H4 (cell line): Measurements from ENCODE around the gene CNGA4. TPM values are rescaled to one million over a fixed set of nuclear protein-coding genes. Genes with fewer than 3 reads are reported as not detected.
"Not testable (repeated sequence)": the region's sequence is repeated elsewhere in the genome, so short reads cannot be mapped to it uniquely, and the experiment has no call there.

Experiments used
- DNase-seq: peaks from one replicate; pipeline ENCODE4 v3.0.0-alpha.2; 2015; ENCODE audit warnings: low spot score
- total RNA-seq: library from RNA; depleted of rRNA; stranded (reverse); fragments of >200 nt; shearing (Covaris generic); gene quantifications from 2 replicates; pipeline ENCODE4 v1.2.3, GENCODE V29; 2014

CNGA4 gene
- total RNA-seq, 1 experiment from 2014 or later: not detected

GRCh38 chr11:6225896-6226295 is 13.0 kb upstream of the CNGA4 start:
- DNase-seq: no peak

- no peak for DNase-seq
Measured at GRCh38 chr11:6228520-6228919, 10.4 kb upstream of the CNGA4 start.

GRCh38 chr11:6229911-6230310 is 9.0 kb upstream of the CNGA4 start:
- no peak for DNase-seq

DNA sequence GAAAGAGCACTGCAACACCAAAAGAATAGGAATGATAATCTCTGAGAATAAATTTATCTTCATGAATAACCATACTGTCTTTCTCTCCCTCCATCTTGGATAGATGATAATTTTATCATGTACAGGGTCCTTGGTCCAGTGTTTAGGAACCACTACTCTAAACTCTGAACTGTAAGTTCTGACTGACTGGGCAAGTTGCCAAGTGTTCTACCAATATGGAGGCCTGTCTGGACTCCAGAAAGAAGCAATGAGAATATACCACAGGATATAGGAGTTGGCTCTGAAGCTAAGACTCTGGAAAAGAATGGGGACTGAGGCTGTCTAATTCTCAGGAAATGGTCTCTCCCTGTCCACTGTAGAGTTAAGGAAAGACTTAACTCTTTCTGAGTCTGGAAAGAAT is 6.0 kb upstream of the CNGA4 start:
- DNase-seq: no peak

GRCh38 chr11:6233984-6234386 is 4.9 kb upstream of the CNGA4 start:
- no peak for DNase-seq

- peak; percentile 100 for DNase-seq
Measured at GRCh38 chr11:6234387-6235107, 4.3 kb upstream of the CNGA4 start, which contains the start of gene FHIP1B. FHIP1B (minus strand) TSS chr11:6234636; CDS start chr11:6224516, 10,120 bp downstream.

DNA sequence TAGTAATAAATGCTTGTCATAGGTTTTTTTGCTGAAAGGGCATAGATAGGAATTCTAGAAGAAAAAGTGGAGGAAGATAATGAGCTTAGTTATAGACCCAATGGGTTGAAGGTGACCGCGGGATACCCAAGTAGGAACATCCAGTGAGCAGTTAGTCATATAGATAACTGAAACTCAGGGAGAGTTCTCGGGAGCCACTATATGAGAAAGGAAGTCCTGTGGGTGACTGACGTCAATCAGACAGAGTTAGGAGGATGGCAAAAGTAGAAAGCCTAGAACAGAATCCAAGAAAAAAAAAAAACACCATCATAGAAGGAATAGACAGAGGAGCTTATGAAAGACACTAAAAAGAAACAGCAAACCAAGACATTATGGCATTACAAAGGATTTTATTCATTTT is 1.6 kb upstream of the CNGA4 start:
- no peak for DNase-seq

- no peak for DNase-seq
Measured at GRCh38 chr11:6237761-6238302, 1.1 kb upstream of the CNGA4 start.

DNA sequence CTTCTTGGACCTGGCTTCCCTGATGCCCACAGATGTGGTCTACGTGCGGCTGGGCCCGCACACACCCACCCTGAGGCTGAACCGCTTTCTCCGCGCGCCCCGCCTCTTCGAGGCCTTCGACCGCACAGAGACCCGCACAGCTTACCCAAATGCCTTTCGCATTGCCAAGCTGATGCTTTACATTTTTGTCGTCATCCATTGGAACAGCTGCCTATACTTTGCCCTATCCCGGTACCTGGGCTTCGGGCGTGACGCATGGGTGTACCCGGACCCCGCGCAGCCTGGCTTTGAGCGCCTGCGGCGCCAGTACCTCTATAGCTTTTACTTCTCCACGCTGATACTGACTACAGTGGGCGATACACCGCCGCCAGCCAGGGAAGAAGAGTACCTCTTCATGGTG is 1.2 kb downstream of the CNGA4 start:
- DNase-seq: no peak

DNA sequence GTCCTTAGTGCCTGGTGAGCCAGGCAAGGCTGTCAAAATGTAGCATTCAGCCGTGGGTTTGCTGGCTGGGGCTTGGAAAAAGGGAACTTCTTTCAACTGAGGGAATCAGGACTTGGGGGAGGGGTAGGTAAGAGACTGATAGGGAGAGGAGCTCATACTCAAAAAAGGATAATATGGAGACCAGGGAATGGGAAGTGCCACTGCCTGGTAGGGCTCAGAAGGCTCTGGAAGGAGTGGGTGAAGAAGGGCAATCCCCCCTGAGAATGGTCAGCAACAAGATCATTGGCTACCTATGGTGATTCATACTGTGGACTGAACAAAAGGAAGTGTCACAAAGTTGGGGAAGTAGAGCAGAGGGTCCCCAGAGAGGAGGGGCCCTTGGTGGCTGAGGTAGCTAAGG is 1.9 kb downstream of the CNGA4 start:
- no peak for DNase-seq

GRCh38 chr11:6241316-6241715 is 2.4 kb downstream of the CNGA4 start:
- DNase-seq: no peak

- DNase-seq: no peak
Measured at GRCh38 chr11:6245536-6245935, 6.6 kb downstream of the CNGA4 start.

DNA sequence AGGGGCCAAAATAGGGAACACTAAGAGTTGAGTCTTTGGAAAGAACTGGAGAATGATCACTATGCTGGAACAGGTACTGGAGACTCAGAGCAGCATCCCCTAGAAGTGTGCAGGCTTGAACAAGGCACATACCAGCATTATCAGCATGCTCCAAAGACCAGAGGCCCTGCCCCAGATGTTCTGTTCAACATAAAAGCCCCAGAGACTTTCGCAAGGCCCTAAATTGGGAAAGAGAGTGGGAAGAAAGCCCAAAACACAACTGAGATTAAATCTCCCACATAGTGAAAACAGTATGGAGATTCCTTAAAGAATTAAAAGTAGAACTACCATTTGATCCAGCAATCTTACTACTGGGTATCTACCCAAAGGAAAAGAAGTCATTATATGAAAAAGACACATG is 9.4 kb downstream of the CNGA4 start:
- no peak for DNase-seq

- not testable (repeated sequence) for DNase-seq
Measured at GRCh38 chr11:6248897-6249296, 10.0 kb downstream of the CNGA4 start.

- peak; percentile 89 for DNase-seq
Measured at GRCh38 chr11:6249770-6250555, 11.1 kb downstream of the CNGA4 start.

DNA sequence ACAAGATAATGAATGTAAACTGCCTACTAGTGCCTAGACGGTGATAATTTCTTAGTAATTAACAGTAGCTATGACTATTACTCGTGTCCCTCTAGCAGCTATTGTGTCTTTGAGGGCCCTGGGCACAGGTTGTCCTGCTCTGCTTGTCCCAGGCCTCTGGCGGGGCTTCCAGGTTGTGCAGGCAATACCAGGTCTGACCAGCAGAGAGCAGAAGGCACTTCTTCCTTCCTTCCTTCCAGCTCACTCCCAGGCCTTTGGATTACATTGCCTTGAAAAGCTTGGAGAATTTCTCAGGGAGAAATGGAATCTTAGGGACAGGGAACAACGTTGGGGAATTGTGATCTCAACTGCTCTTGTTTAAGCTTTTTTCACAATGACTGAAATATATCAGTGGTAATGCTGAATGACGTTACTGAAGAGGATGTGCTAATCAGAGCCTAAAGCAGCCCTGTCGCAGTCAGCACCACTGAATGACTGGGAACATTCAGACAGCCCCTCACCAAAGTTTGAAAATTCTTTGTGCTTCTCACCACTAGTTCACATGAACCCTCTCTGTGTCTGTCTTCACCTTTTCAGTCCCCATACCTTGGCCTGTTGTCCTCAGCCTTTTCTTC is 12.3 kb downstream of the CNGA4 start:
- DNase-seq: peak; percentile 73

- peak; percentile 93 for DNase-seq
Measured at GRCh38 chr11:6251990-6252473, 13.1 kb downstream of the CNGA4 start.

DNA sequence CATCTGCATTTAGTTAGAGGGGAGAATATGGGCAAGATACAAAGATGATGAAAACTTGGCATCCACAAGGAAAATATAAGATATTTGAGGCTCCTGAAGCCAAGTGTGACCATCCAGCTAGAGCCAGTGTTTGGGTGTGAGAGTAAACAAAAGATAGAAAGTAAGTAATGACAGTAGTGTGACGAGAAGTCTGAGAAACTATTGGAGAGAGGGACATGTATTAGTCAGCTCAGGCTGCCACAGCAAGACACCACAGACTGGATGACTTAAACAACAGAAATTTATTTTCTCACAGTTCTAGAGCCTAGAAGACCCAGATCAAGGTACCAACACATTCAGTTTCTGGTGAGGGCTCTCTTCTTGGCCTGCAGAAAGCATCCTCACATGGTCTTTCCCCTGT is 14.3 kb downstream of the CNGA4 start:
- DNase-seq: peak; percentile 38

- no peak for DNase-seq
Measured at GRCh38 chr11:6258141-6258540, 19.3 kb downstream of the CNGA4 start.

- no peak for DNase-seq
Measured at GRCh38 chr11:6258571-6259081, 19.7 kb downstream of the CNGA4 start.

DNA sequence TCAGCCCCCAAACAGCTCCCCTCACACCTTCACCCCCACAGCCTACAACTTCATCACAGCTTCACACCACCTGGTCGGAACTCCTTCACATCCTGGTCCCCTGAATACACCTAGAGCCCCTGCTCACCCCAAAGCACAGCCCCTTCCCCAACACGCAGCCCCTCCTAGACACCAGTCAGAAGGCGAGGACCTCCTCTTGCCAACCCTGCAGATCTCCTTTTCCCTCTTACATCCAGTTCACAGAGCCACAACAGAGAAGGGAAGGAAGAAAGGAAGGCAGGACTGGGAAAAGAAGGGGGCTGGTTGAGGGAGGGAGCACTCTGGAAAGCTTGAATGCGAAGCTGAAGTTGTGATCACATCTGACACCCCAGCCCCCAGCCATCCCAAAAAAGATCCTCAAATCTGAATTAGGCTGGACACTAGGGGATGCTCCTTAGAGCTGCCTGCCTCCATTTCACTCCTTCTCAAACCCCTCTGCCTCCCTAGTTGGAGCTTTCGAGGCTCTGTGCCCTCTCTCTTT is 21.4 kb downstream of the CNGA4 start:
- DNase-seq: no peak

DNA sequence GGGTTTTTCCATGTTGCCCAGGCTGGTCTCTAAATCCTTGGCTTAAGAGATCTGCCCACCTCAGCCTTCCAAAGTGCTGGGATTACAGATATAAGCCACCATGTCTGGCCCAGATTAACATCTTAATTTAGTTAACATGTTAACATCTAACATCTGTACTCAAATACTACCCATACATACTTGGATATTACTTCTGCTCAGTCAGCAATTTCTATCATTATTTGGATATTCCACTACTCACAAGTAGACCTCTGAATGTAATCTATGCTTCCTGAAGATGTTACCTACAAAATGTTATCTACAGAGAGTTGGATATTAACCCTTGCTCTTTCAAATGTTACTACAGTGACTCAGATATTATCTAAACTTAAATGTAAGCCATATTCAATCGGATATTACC is 24.8 kb downstream of the CNGA4 start:
- no peak for DNase-seq
